Upper lobe of left lung (tissue), 4 donors: ENCODE results near the gene ZNF678.

ENCODE experiments used
- POLR2A ChIP-seq, 4 donors: fragments of 450-650 bp; IDR thresholded peaks; one replicate each; pipeline ENCODE4 v1.5.1; 2016 to 2017; ENCODE audit warnings: antibody characterized with exemption in 4 of 4, mild to moderate bottlenecking in 2 of 4
- TF ChIP-seq, protein P1 (sequence below), 6 experiments: fragments of 450-650 bp in 4 of 6; fragments of 200-600 bp in 2 of 6; sonication (generic) in 2 of 6; IDR thresholded peaks; one replicate each; pipeline ENCODE4 v1.5.1; 2016 to 2019; ENCODE audit warnings: antibody characterized with exemption in 6 of 6

DNA sequence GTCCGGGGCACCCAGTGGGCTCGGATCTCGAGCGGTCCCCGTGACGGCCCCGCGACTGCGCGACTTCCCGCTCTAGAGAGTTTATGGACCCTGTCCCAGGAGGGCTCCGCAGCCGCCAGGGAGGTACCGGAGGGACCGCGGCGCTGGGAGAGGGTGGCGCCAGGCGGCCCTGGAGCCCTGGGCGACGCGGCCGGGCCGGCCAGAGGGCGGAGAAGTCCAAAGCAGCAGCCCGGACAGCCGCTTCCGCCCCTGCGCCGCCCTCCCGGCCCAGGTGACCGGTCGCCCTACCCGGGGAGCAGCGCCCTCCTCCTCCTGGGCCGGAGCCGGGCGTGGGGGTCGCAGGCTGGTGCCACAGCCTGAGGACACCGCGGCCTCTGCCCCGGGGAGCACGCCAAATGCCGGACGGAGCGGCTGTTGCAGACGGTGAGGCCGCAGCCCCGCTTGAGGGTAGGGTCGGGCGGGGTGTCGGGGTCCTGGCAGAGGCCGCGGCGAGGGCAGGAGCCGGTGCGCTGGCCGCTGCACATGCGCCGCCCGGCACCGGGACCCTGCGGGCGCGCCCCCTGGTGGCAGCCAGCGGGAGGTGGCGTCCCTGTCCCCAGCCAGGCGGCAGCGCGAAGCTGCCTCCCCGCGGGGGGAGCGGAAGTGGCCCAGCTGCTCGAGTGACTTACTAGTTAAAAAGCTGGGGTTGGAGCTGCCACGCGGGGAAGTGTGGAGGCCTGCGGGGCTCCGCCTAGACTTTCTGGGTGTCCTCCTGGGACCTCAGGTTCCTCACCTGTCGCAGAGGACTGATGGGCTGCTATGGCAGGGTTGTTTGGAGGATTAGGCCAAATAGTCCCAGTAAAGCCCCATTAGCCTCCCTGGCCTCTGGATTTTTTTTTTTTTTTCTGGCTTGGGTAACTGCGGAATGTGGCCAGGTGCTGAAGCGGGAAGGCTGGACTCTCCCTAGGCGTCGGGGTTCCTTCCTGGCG, 20.9 kb upstream of the ZNF678 start:
- TF ChIP-seq POLR2A (IDR thresholded peaks at IDR 0.05) = peak in 1 of 4 donors; percentile 55
- TF ChIP-seq, protein P1, sequence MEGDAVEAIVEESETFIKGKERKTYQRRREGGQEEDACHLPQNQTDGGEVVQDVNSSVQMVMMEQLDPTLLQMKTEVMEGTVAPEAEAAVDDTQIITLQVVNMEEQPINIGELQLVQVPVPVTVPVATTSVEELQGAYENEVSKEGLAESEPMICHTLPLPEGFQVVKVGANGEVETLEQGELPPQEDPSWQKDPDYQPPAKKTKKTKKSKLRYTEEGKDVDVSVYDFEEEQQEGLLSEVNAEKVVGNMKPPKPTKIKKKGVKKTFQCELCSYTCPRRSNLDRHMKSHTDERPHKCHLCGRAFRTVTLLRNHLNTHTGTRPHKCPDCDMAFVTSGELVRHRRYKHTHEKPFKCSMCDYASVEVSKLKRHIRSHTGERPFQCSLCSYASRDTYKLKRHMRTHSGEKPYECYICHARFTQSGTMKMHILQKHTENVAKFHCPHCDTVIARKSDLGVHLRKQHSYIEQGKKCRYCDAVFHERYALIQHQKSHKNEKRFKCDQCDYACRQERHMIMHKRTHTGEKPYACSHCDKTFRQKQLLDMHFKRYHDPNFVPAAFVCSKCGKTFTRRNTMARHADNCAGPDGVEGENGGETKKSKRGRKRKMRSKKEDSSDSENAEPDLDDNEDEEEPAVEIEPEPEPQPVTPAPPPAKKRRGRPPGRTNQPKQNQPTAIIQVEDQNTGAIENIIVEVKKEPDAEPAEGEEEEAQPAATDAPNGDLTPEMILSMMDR (IDR thresholded peaks at IDR 0.05) = peak; percentile 98 to 100 (median 99)
